NCI-H748 (cell line): ENCODE results near the gene NELL1.
"Not testable (repeated sequence)": the region's sequence is repeated elsewhere in the genome, so short reads cannot be mapped to it uniquely, and the experiment has no call there.

Experiments
- DNase-seq: peaks from one replicate; lab custom pipeline; 2025; ENCODE audit not compliant: unreplicated experiment; lab: John Stamatoyannopoulos, UW

The NELL1 gene

GRCh38 chr11:21174781-21175180 is 505.4 kb downstream of the NELL1 start:
- DNase-seq: peak; percentile 22

- no peak for DNase-seq
These were observed 508.0 kb downstream of the NELL1 start for GRCh38 chr11:21177379-21177778.

GRCh38 chr11:21179770-21180169 is 510.4 kb downstream of the NELL1 start:
- DNase-seq: peak; percentile 62

- DNase-seq: peak; percentile 49
These were observed 510.8 kb downstream of the NELL1 start for GRCh38 chr11:21180182-21180581.

- DNase-seq: no peak
These were observed 516.6 kb downstream of the NELL1 start for GRCh38 chr11:21185959-21186358.

GRCh38 chr11:21190181-21190580 is 520.8 kb downstream of the NELL1 start:
- DNase-seq: no peak

GRCh38 chr11:21195995-21196394 is 526.6 kb downstream of the NELL1 start:
- no peak for DNase-seq

- no peak for DNase-seq
These were observed 529.1 kb downstream of the NELL1 start for GRCh38 chr11:21198498-21198897.

GRCh38 chr11:21205205-21205604 is 535.8 kb downstream of the NELL1 start:
- no peak for DNase-seq

GRCh38 chr11:21225860-21226259 is 556.5 kb downstream of the NELL1 start:
- DNase-seq: no peak

- DNase-seq: no peak
These were observed 559.8 kb downstream of the NELL1 start for GRCh38 chr11:21229224-21229623.

GRCh38 chr11:21250196-21250595 is 580.8 kb downstream of the NELL1 start:
- DNase-seq: no peak

GRCh38 chr11:21254055-21254454 is 584.7 kb downstream of the NELL1 start:
- no peak for DNase-seq

- no peak for DNase-seq
These were observed 585.4 kb downstream of the NELL1 start for GRCh38 chr11:21254790-21255189.

- DNase-seq: no peak
These were observed 588.1 kb downstream of the NELL1 start for GRCh38 chr11:21257461-21257860.

GRCh38 chr11:21258414-21258813 is 589.0 kb downstream of the NELL1 start:
- DNase-seq: no peak

GRCh38 chr11:21260101-21260500 is 590.7 kb downstream of the NELL1 start:
- DNase-seq: no peak

- peak; percentile 42 for DNase-seq
These were observed 593.6 kb downstream of the NELL1 start for GRCh38 chr11:21262992-21263391.

- no peak for DNase-seq
These were observed 594.7 kb downstream of the NELL1 start for GRCh38 chr11:21264125-21264524.

- no peak for DNase-seq
These were observed 598.6 kb downstream of the NELL1 start for GRCh38 chr11:21268036-21268435.

- not testable (repeated sequence) for DNase-seq
These were observed 602.8 kb downstream of the NELL1 start for GRCh38 chr11:21272139-21272538.

GRCh38 chr11:21278840-21279239 is 609.5 kb downstream of the NELL1 start:
- DNase-seq: no peak

GRCh38 chr11:21285104-21285503 is 615.7 kb downstream of the NELL1 start:
- no peak for DNase-seq

- peak; percentile 76 for DNase-seq
These were observed 620.3 kb downstream of the NELL1 start for GRCh38 chr11:21289686-21290085.
